ENCODE results near the gene NOX5.

The NOX5 gene

GRCh38 chr15:68990231-68990991 is 24.1 kb upstream of the NOX5 start:
- no peaks in the 10 kb centered on the region for H3K27me3 ChIP-seq (ENCODE audit: control insufficient read depth in 1 of 2, insufficient read depth in 2 of 2, low read length in 2 of 2)
- H3K4me3 ChIP-seq (ENCODE audit: low read depth in 1 of 2, low read length in 2 of 2): no peak overlapping the region
- H3K4me1 ChIP-seq (ENCODE audit: control insufficient read depth in 1 of 2, insufficient read depth in 2 of 2, low read length in 2 of 2): no peaks in the 10 kb centered on the region
- no peak overlapping the region for H3K9ac ChIP-seq (ENCODE audit: low read depth in 1 of 2, low read length in 2 of 2)
- no peaks in the 10 kb centered on the region for H3K36me3 ChIP-seq (ENCODE audit: control insufficient read depth in 1 of 2, insufficient read depth in 2 of 2, low read length in 2 of 2)
- no peaks in the 10 kb centered on the region for H3K9me3 ChIP-seq (ENCODE audit: control insufficient read depth in 1 of 2, low read length in 2 of 2)
- H3K27ac ChIP-seq (ENCODE audit: low read depth, low read length): no peak overlapping the region

- H3K4me3 ChIP-seq (ENCODE audit: low read depth in 1 of 2, low read length in 2 of 2): no peak overlapping the region
Observed at GRCh38 chr15:68990992-68991500, 23.4 kb upstream of the NOX5 start.

GRCh38 chr15:68991723-68992122 is 22.8 kb upstream of the NOX5 start:
- Histone ChIP-seq H3K27me3 (ENCODE audit: control insufficient read depth in 1 of 2, insufficient read depth in 2 of 2, low read length in 2 of 2) (no peaks in the 10 kb centered on the region), H3K4me1 (ENCODE audit: control insufficient read depth in 1 of 2, insufficient read depth in 2 of 2, low read length in 2 of 2) (no peaks in the 10 kb centered on the region), H3K9me3 (ENCODE audit: control insufficient read depth in 1 of 2, low read length in 2 of 2) (no peaks in the 10 kb centered on the region), H3K36me3 (ENCODE audit: control insufficient read depth in 1 of 2, insufficient read depth in 2 of 2, low read length in 2 of 2) (no peaks in the 10 kb centered on the region), H3K27ac (ENCODE audit: low read depth, low read length) (no peak overlapping the region), H3K4me3 (ENCODE audit: low read depth in 1 of 2, low read length in 2 of 2) (no peak overlapping the region), H3K9ac (ENCODE audit: low read depth in 1 of 2, low read length in 2 of 2) (no peak overlapping the region)

More at GRCh38 chr15:68990992-68991500, 23.4 kb upstream of the NOX5 start:
- Histone ChIP-seq H3K9ac (ENCODE audit: low read depth in 1 of 2, low read length in 2 of 2) (no peak overlapping the region), H3K4me1 (ENCODE audit: control insufficient read depth in 1 of 2, insufficient read depth in 2 of 2, low read length in 2 of 2) (no peaks in the 10 kb centered on the region), H3K27me3 (ENCODE audit: control insufficient read depth in 1 of 2, insufficient read depth in 2 of 2, low read length in 2 of 2) (no peaks in the 10 kb centered on the region), H3K36me3 (ENCODE audit: control insufficient read depth in 1 of 2, insufficient read depth in 2 of 2, low read length in 2 of 2) (no peaks in the 10 kb centered on the region), H3K27ac (ENCODE audit: low read depth, low read length) (no peak overlapping the region), H3K9me3 (ENCODE audit: control insufficient read depth in 1 of 2, low read length in 2 of 2) (no peaks in the 10 kb centered on the region)

GRCh38 chr15:68992696-68993095 is 21.8 kb upstream of the NOX5 start:
- Histone ChIP-seq H3K4me1 (ENCODE audit: control insufficient read depth in 1 of 2, insufficient read depth in 2 of 2, low read length in 2 of 2) (no peaks in the 10 kb centered on the region), H3K36me3 (ENCODE audit: control insufficient read depth in 1 of 2, insufficient read depth in 2 of 2, low read length in 2 of 2) (no peaks in the 10 kb centered on the region), H3K27ac (ENCODE audit: low read depth, low read length) (no peak overlapping the region), H3K27me3 (ENCODE audit: control insufficient read depth in 1 of 2, insufficient read depth in 2 of 2, low read length in 2 of 2) (no peaks in the 10 kb centered on the region), H3K4me3 (ENCODE audit: low read depth in 1 of 2, low read length in 2 of 2) (no peak overlapping the region), H3K9me3 (ENCODE audit: control insufficient read depth in 1 of 2, low read length in 2 of 2) (no peaks in the 10 kb centered on the region), H3K9ac (ENCODE audit: low read depth in 1 of 2, low read length in 2 of 2) (no peak overlapping the region)

- Histone ChIP-seq H3K9me3 (ENCODE audit: control insufficient read depth in 1 of 2, low read length in 2 of 2) (no peaks in the 10 kb centered on the region), H3K4me1 (ENCODE audit: control insufficient read depth in 1 of 2, insufficient read depth in 2 of 2, low read length in 2 of 2) (no peaks in the 10 kb centered on the region), H3K9ac (ENCODE audit: low read depth in 1 of 2, low read length in 2 of 2) (no peak overlapping the region), H3K36me3 (ENCODE audit: control insufficient read depth in 1 of 2, insufficient read depth in 2 of 2, low read length in 2 of 2) (no peaks in the 10 kb centered on the region), H3K27me3 (ENCODE audit: control insufficient read depth in 1 of 2, insufficient read depth in 2 of 2, low read length in 2 of 2) (no peaks in the 10 kb centered on the region), H3K4me3 (ENCODE audit: low read depth in 1 of 2, low read length in 2 of 2) (no peak overlapping the region), H3K27ac (ENCODE audit: low read depth, low read length) (no peak overlapping the region)
Observed at GRCh38 chr15:68993276-68993675, 21.2 kb upstream of the NOX5 start.

GRCh38 chr15:68994149-68994548 is 20.3 kb upstream of the NOX5 start:
- Histone ChIP-seq H3K9me3 (ENCODE audit: control insufficient read depth in 1 of 2, low read length in 2 of 2) (no peaks in the 10 kb centered on the region), H3K9ac (ENCODE audit: low read depth in 1 of 2, low read length in 2 of 2) (no peak overlapping the region), H3K4me1 (ENCODE audit: control insufficient read depth in 1 of 2, insufficient read depth in 2 of 2, low read length in 2 of 2) (no peaks in the 10 kb centered on the region), H3K36me3 (ENCODE audit: control insufficient read depth in 1 of 2, insufficient read depth in 2 of 2, low read length in 2 of 2) (no peaks in the 10 kb centered on the region), H3K27me3 (ENCODE audit: control insufficient read depth in 1 of 2, insufficient read depth in 2 of 2, low read length in 2 of 2) (peaks cover 0 to 4% of the 10 kb centered on the region in 2 donors), H3K4me3 (ENCODE audit: low read depth in 1 of 2, low read length in 2 of 2) (no peak overlapping the region), H3K27ac (ENCODE audit: low read depth, low read length) (no peak overlapping the region)

- Histone ChIP-seq H3K27me3 (ENCODE audit: control insufficient read depth in 1 of 2, insufficient read depth in 2 of 2, low read length in 2 of 2) (peaks cover 0 to 4% of the 10 kb centered on the region in 2 donors), H3K36me3 (ENCODE audit: control insufficient read depth in 1 of 2, insufficient read depth in 2 of 2, low read length in 2 of 2) (no peaks in the 10 kb centered on the region), H3K9me3 (ENCODE audit: control insufficient read depth in 1 of 2, low read length in 2 of 2) (no peaks in the 10 kb centered on the region), H3K4me1 (ENCODE audit: control insufficient read depth in 1 of 2, insufficient read depth in 2 of 2, low read length in 2 of 2) (no peaks in the 10 kb centered on the region), H3K4me3 (ENCODE audit: low read depth in 1 of 2, low read length in 2 of 2) (no peak overlapping the region), H3K27ac (ENCODE audit: low read depth, low read length) (no peak overlapping the region), H3K9ac (ENCODE audit: low read depth in 1 of 2, low read length in 2 of 2) (no peak overlapping the region)
Observed at GRCh38 chr15:68994981-68995761, 19.3 kb upstream of the NOX5 start.

- H3K36me3 ChIP-seq (ENCODE audit: control insufficient read depth in 1 of 2, insufficient read depth in 2 of 2, low read length in 2 of 2): no peaks in the 10 kb centered on the region
- no peak overlapping the region for H3K4me3 ChIP-seq (ENCODE audit: low read depth in 1 of 2, low read length in 2 of 2)
- peaks cover 4 to 7% of the 10 kb centered on the region in 2 donors for H3K27me3 ChIP-seq (ENCODE audit: control insufficient read depth in 1 of 2, insufficient read depth in 2 of 2, low read length in 2 of 2)
- no peaks in the 10 kb centered on the region for H3K9me3 ChIP-seq (ENCODE audit: control insufficient read depth in 1 of 2, low read length in 2 of 2)
- H3K27ac ChIP-seq (ENCODE audit: low read depth, low read length): no peak overlapping the region
- no peak overlapping the region for H3K9ac ChIP-seq (ENCODE audit: low read depth in 1 of 2, low read length in 2 of 2)
- H3K4me1 ChIP-seq (ENCODE audit: control insufficient read depth in 1 of 2, insufficient read depth in 2 of 2, low read length in 2 of 2): no peaks in the 10 kb centered on the region
Observed at GRCh38 chr15:68997050-68997449, 17.4 kb upstream of the NOX5 start.

- peaks cover 4 to 7% of the 10 kb centered on the region in 2 donors for H3K27me3 ChIP-seq (ENCODE audit: control insufficient read depth in 1 of 2, insufficient read depth in 2 of 2, low read length in 2 of 2)
- no peak overlapping the region for H3K4me3 ChIP-seq (ENCODE audit: low read depth in 1 of 2, low read length in 2 of 2)
- H3K9ac ChIP-seq (ENCODE audit: low read depth in 1 of 2, low read length in 2 of 2): no peak overlapping the region
- no peaks in the 10 kb centered on the region for H3K4me1 ChIP-seq (ENCODE audit: control insufficient read depth in 1 of 2, insufficient read depth in 2 of 2, low read length in 2 of 2)
- no peaks in the 10 kb centered on the region for H3K36me3 ChIP-seq (ENCODE audit: control insufficient read depth in 1 of 2, insufficient read depth in 2 of 2, low read length in 2 of 2)
- H3K9me3 ChIP-seq (ENCODE audit: control insufficient read depth in 1 of 2, low read length in 2 of 2): no peaks in the 10 kb centered on the region
- H3K27ac ChIP-seq (ENCODE audit: low read depth, low read length): no peak overlapping the region
Observed at GRCh38 chr15:68997930-68998777, 16.3 kb upstream of the NOX5 start.

Measured in duodenal mucosa (tissue), 2 donors.